Stimulated activated CD4-positive, alpha-beta T cell treated with anti-CD3 and anti-CD28 coated beads, Interleukin-15, amount 100 ng/mL, for 48 hours (primary cell): ENCODE data around the gene MAGI1.

ENCODE experiments used
- DNase-seq, 2 donors: peaks; one replicate each; pipeline ENCODE4 v3.0.0-alpha.2; 2020; ENCODE audit warnings: low read depth in 2 of 2

Gene MAGI1

DNA sequence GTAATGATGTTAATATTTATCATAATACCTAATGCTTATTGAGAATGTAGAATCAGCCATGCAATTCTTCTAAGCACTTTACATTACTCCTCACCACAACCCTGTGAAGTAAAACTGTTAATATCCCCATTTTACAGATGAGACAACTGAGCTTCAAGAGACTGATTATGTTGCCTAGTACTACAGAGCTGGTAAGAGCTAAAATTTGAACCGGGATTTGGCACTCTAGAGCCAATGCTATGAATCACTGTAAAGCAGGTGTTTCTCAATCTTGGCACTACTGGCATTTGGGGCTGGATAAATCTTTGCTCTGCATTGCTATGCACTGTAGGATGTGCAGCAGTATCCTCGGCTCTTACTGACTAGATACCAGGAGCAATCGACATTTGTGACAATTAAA lies 367.7 kb downstream of the MAGI1 start:
- no peak for DNase-seq

DNA sequence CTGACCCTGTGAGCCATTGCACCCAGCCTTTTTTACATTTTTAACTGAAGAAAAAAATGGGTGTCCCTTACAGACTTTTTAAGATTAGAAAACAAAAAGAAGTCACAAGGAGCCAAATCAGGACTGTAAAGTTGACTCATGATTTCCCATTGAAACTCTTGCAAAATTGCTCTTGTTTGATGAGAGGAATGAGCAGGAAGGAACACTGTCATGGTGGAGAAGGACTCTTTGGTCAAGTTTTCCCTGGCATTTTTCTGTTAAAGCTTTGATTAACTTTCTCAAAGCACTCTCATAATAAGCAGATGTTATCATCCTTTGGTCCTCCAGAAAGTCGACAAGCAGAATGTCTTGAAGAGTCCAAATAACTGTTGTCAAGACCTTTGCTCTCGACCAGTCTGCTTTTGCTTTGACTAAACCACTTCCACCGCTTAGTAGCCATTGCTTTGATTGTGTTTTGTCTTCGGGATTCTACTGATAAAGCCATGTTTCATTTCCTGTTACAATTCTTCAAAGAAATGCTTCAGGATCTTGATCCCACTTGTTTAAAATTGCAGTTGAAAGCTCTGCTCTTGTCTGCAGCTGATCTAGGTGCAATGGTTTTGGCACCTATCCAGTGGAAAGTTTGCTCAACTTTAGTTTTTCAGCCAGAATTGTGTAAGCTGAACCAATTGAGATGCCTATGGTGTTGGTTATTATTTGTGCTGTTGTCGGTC lies 369.4 kb downstream of the MAGI1 start:
- DNase-seq = no peak

DNA sequence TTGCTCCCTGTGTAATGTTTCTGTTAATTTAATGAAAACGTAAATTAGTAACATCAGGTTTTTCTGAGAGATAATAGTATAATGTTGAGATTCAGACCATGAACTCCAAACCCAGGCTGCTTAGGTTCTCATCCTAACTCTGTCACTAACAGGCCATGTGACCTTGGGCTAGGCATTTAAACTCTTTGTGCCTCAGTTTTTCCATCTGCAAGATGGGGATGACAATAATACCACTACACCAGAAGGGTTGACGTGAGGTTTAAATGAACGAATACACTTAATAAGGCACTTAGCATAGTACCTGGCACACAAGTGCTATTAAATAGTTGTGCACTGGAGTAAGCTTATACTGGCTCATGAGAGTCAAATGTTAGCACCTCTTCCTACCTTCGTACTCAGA lies 370.8 kb downstream of the MAGI1 start:
- no peak for DNase-seq

DNA sequence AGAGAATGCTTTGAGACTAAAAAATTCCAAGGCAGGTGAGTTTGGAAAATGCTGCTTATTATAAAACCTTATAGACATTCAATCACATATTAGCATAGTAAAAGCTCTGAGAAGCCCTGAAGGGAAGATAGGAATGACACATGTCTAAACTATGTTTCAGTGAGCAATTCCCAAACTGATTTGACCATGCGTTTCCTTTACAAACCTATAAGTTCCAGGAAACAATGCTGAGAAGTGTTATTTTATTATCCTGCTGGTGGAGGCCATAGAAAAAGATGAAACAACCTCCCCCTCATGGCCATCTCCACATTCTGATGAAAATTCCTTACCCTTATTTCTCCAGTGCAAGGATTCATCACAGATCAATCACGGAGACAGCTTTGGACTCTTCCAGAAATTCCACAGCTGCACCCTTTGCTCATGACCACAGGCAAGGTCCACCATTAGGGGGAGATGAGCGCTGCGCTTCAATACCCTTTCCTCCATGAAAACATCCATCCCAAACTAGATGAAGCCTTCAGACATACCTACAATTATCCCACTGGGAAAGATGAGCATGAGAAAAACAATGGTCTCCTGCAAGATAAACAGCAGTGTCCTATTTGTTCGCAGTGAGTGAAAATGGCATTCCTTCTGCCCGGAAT lies 372.1 kb downstream of the MAGI1 start:
- no peak for DNase-seq

DNA sequence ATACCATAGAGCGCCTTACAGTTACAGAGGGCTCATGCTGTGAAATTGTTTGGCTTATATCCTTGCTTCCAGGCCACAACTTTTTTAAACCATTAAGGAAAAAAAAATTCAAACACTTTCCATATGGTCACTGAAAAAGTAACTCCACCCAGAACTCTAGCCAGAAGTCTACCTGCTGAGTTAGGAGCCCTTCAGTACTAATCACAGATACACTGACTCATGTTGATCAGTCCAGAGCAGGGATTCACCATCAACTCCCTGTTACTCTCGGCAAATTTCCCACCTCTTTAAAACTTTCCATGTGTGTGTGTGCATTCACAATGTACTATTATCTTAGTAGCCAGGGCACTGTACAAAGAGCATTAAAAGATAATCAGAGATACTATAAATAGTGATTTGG lies 372.8 kb downstream of the MAGI1 start:
- DNase-seq = no peak

DNA sequence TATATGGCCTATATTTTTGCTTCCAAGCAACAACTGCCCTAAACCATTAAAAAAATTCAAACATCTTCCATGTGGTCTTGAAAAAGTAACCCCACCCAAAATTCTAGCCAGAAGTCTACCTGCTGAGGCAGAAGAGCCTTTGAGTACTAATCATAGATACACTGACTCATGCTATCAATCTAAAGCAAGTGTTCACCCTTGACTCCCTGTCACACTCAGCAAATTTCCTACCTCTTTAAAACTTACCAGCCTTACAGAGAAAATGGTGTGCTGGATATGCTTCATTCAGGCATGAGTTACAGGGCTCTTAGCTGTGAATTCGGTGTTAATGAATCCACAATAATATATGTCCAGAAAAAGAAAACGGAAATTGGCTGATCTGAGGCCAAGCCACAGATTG lies 373.8 kb downstream of the MAGI1 start:
- DNase-seq = no peak

DNA sequence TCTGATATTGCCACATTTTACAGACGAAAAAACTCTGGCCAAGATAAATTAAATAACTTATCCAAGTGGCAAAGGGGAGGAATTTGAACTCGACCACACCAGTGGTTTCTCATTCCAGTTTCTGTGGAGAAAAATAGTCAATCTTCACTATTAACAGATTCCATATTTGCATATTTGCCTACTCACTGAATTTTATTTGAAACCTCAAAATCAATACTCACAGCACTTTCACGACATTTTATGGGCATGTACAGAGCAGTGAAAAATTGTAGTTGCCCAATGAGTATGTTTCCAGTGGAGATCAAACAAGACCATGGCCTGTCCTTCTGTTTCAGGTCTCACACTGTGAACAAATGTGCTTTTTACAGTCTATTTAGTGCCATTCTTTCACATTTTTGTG lies 374.3 kb downstream of the MAGI1 start:
- no peak for DNase-seq

DNA sequence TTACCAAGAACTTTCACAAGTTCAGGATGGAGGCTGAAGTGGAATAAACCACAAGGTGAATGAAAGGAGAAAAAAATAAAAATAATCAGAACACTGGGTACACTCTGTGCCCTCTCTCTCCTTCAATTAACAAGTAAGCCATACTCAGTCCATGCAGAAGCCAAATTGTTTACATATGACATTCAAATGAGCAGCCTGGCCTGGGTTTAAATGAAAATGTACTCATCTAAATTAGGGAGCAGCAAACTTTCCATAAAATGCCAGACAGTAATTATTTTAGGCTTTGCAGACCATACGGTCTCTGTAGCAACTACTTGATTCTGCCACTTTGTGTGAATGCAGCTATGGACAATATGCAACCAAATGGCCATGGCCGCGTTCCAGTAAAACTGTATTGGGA lies 376.6 kb downstream of the MAGI1 start:
- no peak for DNase-seq

DNA sequence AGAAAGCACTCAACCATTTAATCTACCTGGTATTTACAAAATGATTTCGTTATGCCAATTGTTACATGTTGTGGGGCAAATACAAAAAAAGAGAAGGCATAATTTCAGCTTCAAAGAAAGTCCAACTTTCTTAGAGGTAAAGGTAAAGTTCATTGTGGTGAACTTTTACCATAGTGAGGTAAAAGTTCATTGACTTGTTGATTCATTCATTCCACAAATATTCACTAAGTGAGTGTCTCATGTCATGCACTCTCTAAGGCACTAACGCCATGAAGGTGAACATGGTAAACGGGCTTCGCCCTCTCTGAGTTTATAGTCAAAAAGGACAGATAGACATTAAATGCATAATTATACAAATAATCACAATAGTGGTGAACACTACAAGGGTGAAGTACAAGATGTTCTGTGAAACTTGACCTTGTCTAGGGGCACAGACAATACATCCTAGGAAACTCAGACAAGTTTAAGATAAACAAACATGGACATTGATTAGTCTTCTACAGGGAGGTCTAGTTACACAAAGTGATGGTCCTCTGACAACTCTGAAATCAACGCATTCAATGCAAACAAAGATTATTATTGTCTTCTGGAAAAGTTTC lies 378.6 kb downstream of the MAGI1 start:
- no peak for DNase-seq

DNA sequence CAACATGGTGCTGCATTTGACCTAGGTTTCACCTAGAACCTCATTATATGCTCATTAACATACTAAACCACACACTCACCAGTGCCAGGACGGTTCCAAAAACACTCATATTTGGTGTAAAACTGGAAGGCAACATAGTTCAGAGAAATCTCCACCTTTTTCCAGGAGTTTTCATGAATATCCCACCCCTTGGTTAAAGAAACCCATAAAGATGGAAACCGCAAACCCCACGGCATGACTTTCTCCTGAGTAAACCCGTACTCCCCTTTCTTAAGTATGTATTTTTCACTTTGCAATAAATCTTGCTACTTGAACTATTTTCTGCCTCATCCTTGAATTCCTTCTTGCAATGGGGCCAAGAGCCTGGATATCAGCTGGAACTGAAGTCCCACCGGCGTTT lies 379.3 kb downstream of the MAGI1 start:
- no peak for DNase-seq

DNA sequence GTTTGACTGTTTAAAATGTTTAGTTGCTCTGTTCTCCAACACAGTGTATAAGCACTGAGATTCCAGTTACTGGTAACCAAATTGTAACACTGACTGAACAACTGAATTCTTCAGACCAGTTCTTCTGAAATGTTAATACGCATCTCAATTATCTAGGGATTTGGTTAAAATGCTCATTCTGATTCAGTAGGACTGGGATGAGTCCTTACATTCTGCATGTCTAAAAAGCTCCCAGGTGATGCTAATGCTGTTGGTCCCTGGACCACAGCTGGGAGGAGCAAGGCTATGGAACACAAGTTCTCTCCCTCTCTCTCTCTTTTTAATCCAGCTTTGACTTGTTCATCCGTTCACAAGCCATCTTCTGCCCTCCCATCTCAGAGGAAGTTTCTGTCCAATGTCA lies 380.3 kb downstream of the MAGI1 start:
- DNase-seq = no peak

DNA sequence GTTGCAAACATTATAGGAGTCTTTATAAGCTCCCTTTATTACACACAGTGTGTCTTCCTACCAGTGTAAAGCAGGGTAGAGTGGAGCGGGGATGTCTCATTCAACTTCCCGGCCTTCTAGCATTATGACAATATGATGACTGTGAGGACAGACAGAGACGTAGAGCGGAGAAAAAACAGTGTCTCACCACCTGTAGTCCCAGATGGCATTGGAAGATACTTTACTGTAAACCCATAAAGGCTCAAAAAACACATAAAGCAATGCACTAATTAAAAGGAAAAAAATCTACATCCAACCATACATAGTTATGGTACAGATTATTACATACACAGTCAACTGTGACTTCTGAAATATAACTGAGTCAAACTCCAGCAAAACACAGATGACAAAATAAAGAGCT lies 383.7 kb downstream of the MAGI1 start:
- DNase-seq = no peak

DNA sequence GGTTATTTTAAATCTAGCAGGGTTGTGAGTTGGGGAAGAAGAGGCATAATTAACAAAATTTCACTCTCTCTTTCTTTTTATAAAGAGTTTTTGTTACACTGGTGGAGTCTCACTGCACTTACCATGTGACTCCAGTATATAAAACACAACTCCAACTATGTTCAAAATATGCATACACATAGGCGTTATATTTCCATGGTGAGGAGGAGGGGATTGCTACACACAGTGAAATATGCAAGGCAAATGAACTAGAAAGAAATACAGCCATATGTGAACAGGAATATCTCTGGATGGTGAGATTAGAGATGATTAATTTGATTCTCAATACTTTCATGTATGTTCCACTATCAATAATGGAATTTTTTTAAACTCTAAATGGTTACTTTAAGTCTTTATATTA lies 385.0 kb downstream of the MAGI1 start:
- no peak for DNase-seq

DNA sequence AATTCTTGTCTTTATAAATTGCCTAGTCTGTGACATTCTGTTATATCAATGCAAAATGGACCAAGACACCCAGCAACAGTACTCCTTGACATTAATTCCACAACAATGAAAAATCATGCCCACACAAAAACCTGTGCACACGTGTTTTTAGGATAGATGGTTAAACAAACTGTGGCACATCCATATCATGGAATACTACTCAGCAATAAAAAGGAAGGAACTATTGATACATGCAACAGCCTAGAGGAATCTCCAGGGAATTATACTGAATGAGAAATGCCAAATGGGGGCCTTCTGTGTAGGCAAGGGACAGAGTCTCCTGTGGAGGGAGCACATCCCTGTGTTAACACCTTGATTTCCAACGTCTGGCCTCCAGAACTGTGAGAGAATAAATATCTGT lies 388.5 kb downstream of the MAGI1 start:
- DNase-seq = no peak

DNA sequence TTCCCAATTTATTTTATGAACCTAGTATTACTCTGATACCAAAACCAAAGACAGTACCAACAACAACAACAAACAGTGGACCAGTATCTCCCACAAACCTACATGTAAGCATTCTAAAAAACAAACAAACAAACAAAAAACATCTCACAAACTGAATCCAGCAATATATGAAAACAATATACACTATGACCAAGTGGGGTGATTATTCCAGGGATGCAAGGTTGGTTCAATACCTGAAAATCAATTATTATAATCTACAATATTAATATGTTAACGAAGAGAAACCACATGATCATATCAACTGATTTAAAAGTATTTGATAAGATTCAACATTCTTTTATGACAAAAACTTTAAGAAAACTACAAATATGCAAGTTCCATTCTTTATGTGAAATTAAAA lies 391.3 kb downstream of the MAGI1 start:
- no peak for DNase-seq

DNA sequence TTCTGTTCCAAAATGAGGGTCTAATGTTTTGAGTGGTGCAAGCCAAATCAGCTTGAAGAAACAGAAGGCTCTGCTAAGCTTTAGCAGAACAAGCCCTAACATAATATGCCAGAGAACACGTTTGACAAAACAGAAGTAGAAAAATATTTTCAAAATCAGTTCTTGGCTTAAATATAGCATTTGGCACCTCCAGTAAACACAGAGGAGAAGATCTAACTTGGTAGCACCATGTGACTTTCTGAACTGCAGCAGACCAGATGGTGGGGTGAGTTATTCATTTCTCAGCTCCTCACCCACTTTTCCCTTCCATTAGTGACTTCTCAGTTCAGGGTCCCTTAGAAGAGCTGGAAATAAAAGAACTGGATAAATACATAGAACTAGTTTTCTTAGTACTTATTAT lies 395.8 kb downstream of the MAGI1 start:
- no peak for DNase-seq

DNA sequence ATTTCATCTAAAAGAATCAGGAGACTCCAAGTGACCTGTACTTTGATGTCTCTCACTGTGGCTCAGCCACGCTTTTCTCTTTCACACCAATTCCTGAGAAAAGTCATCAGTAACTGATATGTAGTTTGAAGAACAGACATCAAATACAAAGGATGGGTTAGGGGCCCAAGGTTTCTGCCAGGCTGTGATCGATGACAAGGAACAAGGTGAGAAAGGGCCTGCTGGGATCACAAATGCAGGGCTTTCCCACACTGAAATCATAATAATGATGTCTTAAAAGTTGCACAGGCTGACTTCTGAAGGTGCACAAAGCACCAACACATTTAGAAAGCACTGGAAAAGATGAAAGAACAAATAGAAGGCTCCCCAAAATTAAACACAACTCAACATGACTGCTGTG lies 396.9 kb downstream of the MAGI1 start:
- no peak for DNase-seq

DNA sequence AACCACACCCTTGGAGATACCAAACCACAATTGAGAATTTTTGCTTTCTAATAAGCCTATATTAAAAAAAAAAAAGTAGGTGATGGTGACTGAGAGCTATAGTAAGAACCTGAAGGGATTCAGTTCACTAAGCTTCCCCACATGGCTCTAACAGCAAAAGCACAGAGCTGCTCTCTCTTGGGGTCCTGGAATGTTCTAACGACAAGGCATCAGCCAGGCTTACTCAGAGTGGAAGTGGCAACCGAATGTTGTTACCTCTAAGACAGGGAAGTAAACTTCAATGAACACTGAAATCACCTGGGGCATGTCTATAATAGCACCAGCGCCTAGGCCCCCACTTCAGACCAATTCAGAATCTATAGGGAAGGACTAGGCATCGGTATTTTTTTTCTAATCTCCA lies 397.7 kb downstream of the MAGI1 start:
- no peak for DNase-seq

DNA sequence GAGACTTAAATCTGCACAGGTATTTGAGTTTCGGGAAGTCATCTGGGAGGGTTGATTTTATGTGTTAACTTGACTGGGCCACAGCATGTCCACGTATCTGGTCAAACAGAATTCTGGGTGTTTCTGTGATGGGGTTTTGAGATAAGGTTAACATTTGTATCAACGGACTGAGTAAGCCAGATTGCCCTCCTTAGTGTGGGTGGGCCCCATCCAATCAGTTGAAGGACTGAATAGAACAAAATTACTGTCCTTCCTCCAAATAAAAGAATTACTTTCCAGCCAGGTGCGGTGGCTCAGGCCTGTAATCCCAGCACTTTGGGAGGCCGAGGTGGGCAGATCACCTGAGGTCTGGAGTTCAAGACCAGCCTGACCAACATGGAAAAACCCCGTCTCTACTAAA lies 399.3 kb downstream of the MAGI1 start:
- DNase-seq = no peak

DNA sequence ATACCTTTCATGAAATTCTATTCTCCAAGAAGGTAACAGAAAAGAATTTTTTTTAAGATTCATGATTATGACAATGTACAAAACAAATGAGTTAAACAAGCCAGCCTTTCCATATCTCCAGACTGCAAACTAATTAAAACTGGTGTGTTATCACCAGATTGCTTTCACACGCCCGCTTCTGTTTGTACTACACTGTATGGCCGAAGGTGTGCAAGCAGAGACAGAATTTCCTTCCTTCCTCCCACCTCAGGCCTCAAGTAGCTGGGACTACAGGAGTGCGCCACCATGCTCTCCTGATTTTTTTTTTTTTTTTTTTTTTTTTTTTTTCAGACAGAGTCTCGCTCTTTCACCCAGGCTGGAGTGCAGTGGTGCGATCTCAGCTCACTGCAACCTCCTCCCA lies 400.4 kb downstream of the MAGI1 start:
- DNase-seq = no peak

DNA sequence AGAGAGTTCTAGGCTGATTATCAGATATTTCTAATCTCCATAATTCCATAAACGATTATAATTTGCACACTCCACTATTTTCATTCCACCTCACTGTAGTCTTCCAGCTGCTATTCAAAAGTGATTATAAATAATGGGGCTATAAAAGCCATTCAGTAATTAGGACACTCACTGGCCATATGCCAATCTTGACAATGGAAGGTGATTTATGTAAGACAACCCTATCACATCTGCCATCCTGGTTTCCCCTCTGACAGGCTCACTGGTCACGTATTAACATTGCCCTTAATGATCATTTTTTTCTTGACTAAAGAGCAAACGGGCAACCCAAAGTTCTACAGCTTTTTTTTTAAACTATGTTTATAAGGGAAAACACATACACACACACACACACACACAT lies 402.4 kb downstream of the MAGI1 start:
- DNase-seq = no peak

DNA sequence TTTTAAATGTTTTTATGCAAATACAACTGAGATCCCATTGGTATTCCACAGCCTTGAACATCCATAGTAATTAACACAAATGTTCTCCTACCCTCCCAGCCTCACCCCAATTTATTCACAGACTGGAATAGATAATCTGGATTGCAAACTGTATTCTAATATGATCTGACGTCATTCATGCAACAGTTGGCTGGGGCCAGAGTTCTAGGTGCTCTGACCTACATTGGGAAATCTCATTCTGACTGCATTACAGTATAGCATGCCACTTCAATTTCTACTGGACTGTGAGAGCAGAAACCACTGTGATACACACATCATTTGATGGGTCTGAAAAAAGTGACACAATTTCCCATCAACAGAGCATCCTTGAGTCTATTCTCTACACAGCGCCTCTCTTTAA lies 403.1 kb downstream of the MAGI1 start:
- no peak for DNase-seq

DNA sequence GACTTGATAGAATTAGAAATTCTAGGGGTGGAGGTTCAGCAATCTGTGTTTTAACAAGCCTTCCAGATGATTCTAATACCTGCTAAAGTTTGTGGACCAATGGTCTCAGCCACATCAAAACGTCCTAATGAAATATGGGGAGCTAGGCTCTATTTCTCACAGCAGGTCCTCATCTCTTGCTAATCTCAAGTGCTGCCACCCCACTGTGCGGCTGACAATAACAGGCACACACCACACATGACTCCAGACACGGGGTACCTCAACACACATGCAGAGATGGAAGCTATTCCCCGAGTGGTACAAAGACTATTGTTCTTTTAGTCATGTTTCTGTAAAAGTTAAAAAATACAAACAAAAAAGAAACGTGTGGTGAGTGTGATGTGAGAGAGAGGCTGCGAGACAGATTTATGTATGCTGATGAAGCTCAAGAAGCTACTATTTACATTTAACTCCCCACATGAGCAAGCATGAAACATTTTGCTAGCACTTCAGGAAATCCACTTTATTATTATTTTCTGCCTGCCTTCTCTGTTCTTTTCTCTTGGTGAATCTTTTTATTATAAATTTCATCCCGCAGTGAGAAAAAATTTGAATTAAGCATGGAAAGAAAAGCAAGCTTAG lies 405.6 kb downstream of the MAGI1 start:
- no peak for DNase-seq
